Mesenchymal stem cell (in vitro differentiated cells and primary cell): Measurements from ENCODE around the gene FSHR.

Source experiments
- DNase-seq: peaks from one replicate; pipeline ENCODE4 v3.0.0-alpha.2; 2013
- H2AFZ ChIP-seq: one replicate; pipeline ENCODE4 v1.6.1; 2013; ENCODE audit warnings: low read depth, mild to moderate bottlenecking, control low read depth, inconsistent platforms, low read length, moderate library complexity
- H2AK5ac ChIP-seq: 2 replicates; pipeline ENCODE4 v1.6.1; 2013; ENCODE audit warnings: low read length, moderate library complexity, mild to moderate bottlenecking, inconsistent platforms; ENCODE audit not compliant: severe bottlenecking
- H2BK120ac ChIP-seq: one replicate; pipeline ENCODE4 v1.6.1; 2013; ENCODE audit warnings: low read depth, mild to moderate bottlenecking, inconsistent platforms, low read length, moderate library complexity
- H2BK12ac ChIP-seq, 2 experiments: one replicate each; pipeline ENCODE4 v1.6.1; 2013; ENCODE audit warnings: inconsistent platforms in 2 of 2, low read length in 2 of 2, mild to moderate bottlenecking in 2 of 2, moderate library complexity in 2 of 2, control low read depth in 1 of 2
- H2BK15ac ChIP-seq: one replicate; pipeline ENCODE4 v1.6.1; 2013; ENCODE audit warnings: mild to moderate bottlenecking, low read depth, inconsistent platforms; ENCODE audit not compliant: poor library complexity, severe bottlenecking
- H2BK5ac ChIP-seq: 2 replicates; pipeline ENCODE4 v1.6.1; 2013; ENCODE audit warnings: low read depth, mild to moderate bottlenecking, low read length, control low read depth, inconsistent platforms; ENCODE audit not compliant: poor library complexity, severe bottlenecking
- H3K14ac ChIP-seq, 2 experiments: one replicate each; pipeline ENCODE4 v1.6.1; 2013; ENCODE audit warnings: inconsistent platforms in 2 of 2, low read length in 2 of 2, control low read depth in 1 of 2, mild to moderate bottlenecking in 1 of 2, moderate library complexity in 1 of 2
- H3K18ac ChIP-seq, 2 experiments: one replicate each; pipeline ENCODE4 v1.6.1; 2013; ENCODE audit warnings: inconsistent platforms in 2 of 2, low read length in 2 of 2, control low read depth in 1 of 2, low read depth in 1 of 2, mild to moderate bottlenecking in 1 of 2
- H3K23ac ChIP-seq, 2 experiments: one replicate each; pipeline ENCODE4 v1.6.1; 2013; ENCODE audit warnings: inconsistent platforms in 2 of 2, low read length in 2 of 2, mild to moderate bottlenecking in 2 of 2, moderate library complexity in 2 of 2, control low read depth in 1 of 2
- H3K27ac ChIP-seq: 2 replicates; pipeline ENCODE4 v1.5.1; 2013; ENCODE audit warnings: mild to moderate bottlenecking, moderate library complexity, low read length, control low read depth, inconsistent platforms; ENCODE audit not compliant: poor library complexity, severe bottlenecking
- H3K27me3 ChIP-seq, 2 experiments: 2 replicates each; pipeline versions ENCODE4 v1.6.1 to v1.7.0; 2013; ENCODE audit warnings: low read length in 2 of 2, mild to moderate bottlenecking in 2 of 2, moderate library complexity in 2 of 2, control low read depth in 1 of 2, inconsistent platforms in 1 of 2; ENCODE audit not compliant: control insufficient read depth in 1 of 2, insufficient read depth in 1 of 2
- H3K36me3 ChIP-seq, 2 experiments: 2 replicates each; pipeline versions ENCODE4 v1.6.1 to v1.7.0; 2013; ENCODE audit warnings: low read length in 2 of 2, control low read depth in 1 of 2, inconsistent platforms in 1 of 2, low read depth in 1 of 2, mild to moderate bottlenecking in 1 of 2; ENCODE audit not compliant: insufficient read depth in 2 of 2, control insufficient read depth in 1 of 2
- H3K4ac ChIP-seq, 2 experiments: one replicate each; pipeline ENCODE4 v1.6.1; 2013; ENCODE audit warnings: inconsistent platforms in 2 of 2, low read length in 2 of 2, mild to moderate bottlenecking in 2 of 2, moderate library complexity in 2 of 2, control low read depth in 1 of 2, low read depth in 1 of 2
- H3K4me1 ChIP-seq: 2 replicates; pipeline ENCODE4 v1.6.1; 2013; ENCODE audit warnings: low read depth, low read length, control low read depth; ENCODE audit not compliant: control insufficient read depth, insufficient read depth
- H3K4me2 ChIP-seq: 2 replicates; pipeline ENCODE4 v1.6.1; 2013; ENCODE audit warnings: low read length, mild to moderate bottlenecking, inconsistent platforms; ENCODE audit not compliant: poor library complexity, severe bottlenecking
- H3K4me3 ChIP-seq, 2 experiments: 2 replicates each; pipeline versions ENCODE4 v1.5.1 to v1.7.0; 2013; ENCODE audit warnings: low read length in 2 of 2, mild to moderate bottlenecking in 2 of 2, control low read depth in 1 of 2, low read depth in 1 of 2; ENCODE audit not compliant: insufficient read depth in 1 of 2
- H3K79me1 ChIP-seq: replicated peaks from 2 replicates; pipeline ENCODE4 v1.6.1; 2013; ENCODE audit warnings: mild to moderate bottlenecking, control low read depth, low read length, inconsistent platforms; ENCODE audit not compliant: poor library complexity, severe bottlenecking
- H3K9ac ChIP-seq: 2 replicates; pipeline ENCODE4 v1.7.0; 2013; ENCODE audit warnings: mild to moderate bottlenecking, low read length, moderate library complexity
- H3K9me3 ChIP-seq: 2 replicates; pipeline ENCODE4 v1.7.0; 2013; ENCODE audit warnings: mild to moderate bottlenecking, low read length; ENCODE audit not compliant: control insufficient read depth
- H4K8ac ChIP-seq: one replicate; pipeline ENCODE4 v1.6.1; 2013; ENCODE audit warnings: inconsistent platforms, mild to moderate bottlenecking, low read length, moderate library complexity
- H4K91ac ChIP-seq: one replicate; pipeline ENCODE4 v1.6.1; 2013; ENCODE audit warnings: mild to moderate bottlenecking, low read length, inconsistent platforms
- WGBS: methylation state at CpG from one replicate; pipeline ENCODE4 v1.1.7; 2013; ENCODE audit warnings: mixed read lengths; 5-methylcytosine and 5-hydroxymethylcytosine counted together

FSHR gene

GRCh38 chr2:49152824-49153223 lies 1.5 kb downstream of the FSHR start:
- H3K36me3 ChIP-seq: no peaks in the 10 kb centered on the region
- H3K4me1 ChIP-seq: no peaks in the 10 kb centered on the region
- H2BK5ac ChIP-seq: no peak overlapping the region
- no peak overlapping the region for H4K91ac ChIP-seq
- no peak overlapping the region for H3K4me3 ChIP-seq
- H2AK5ac ChIP-seq: no peak overlapping the region
- no peak overlapping the region for H2BK15ac ChIP-seq
- H3K9ac ChIP-seq: no peak overlapping the region
- no peak overlapping the region for H2BK120ac ChIP-seq
- H3K4me2 ChIP-seq: no peak overlapping the region
- no peak overlapping the region for H3K14ac ChIP-seq
- H2BK12ac ChIP-seq: no peak overlapping the region
- H4K8ac ChIP-seq: no peak overlapping the region
- no peak overlapping the region for H3K27ac ChIP-seq
- no peak overlapping the region for H2AFZ ChIP-seq
- H3K18ac ChIP-seq: no peak overlapping the region
- no peaks in the 10 kb centered on the region for H3K79me1 ChIP-seq
- H3K27me3 ChIP-seq: no peaks in the 10 kb centered on the region
- H3K4ac ChIP-seq: no peak overlapping the region
- no peaks in the 10 kb centered on the region for H3K9me3 ChIP-seq
- no peak overlapping the region for H3K23ac ChIP-seq
- no peak for DNase-seq

GRCh38 chr2:49146401-49146800 lies 7.9 kb downstream of the FSHR start:
- no peak overlapping the region for H2AFZ ChIP-seq
- H3K79me1 ChIP-seq: no peaks in the 10 kb centered on the region
- no peak overlapping the region for H3K4me3 ChIP-seq
- no peak overlapping the region for H3K14ac ChIP-seq
- H2BK5ac ChIP-seq: no peak overlapping the region
- H2BK120ac ChIP-seq: no peak overlapping the region
- H2AK5ac ChIP-seq: no peak overlapping the region
- H3K4me2 ChIP-seq: no peak overlapping the region
- no peaks in the 10 kb centered on the region for H3K36me3 ChIP-seq
- H2BK12ac ChIP-seq: no peak overlapping the region
- no peaks in the 10 kb centered on the region for H3K9me3 ChIP-seq
- H2BK15ac ChIP-seq: no peak overlapping the region
- no peak overlapping the region for H3K18ac ChIP-seq
- H3K27ac ChIP-seq: no peak overlapping the region
- DNase-seq: no peak
- H3K23ac ChIP-seq: no peak overlapping the region
- no peaks in the 10 kb centered on the region for H3K27me3 ChIP-seq
- no peak overlapping the region for H4K91ac ChIP-seq
- H3K4me1 ChIP-seq: no peaks in the 10 kb centered on the region
- no peak overlapping the region for H3K4ac ChIP-seq
- H3K9ac ChIP-seq: no peak overlapping the region
- no peak overlapping the region for H4K8ac ChIP-seq
- 77% methylated on average over 1 of the region's 3 CpGs for WGBS

- H3K18ac ChIP-seq: no peak overlapping the region
- no peak overlapping the region for H2BK15ac ChIP-seq
- no peak overlapping the region for H3K14ac ChIP-seq
- no peak overlapping the region for H3K4me2 ChIP-seq
- H2AK5ac ChIP-seq: no peak overlapping the region
- H3K4me1 ChIP-seq: no peaks in the 10 kb centered on the region
- no peak overlapping the region for H3K9ac ChIP-seq
- H3K27me3 ChIP-seq: no peaks in the 10 kb centered on the region
- H3K79me1 ChIP-seq: no peaks in the 10 kb centered on the region
- WGBS: 58% methylated on average over 1 of the region's 1 CpG
- H2BK5ac ChIP-seq: no peak overlapping the region
- no peak overlapping the region for H2AFZ ChIP-seq
- H3K9me3 ChIP-seq: peaks cover 17% of the 10 kb centered on the region
- no peak overlapping the region for H3K23ac ChIP-seq
- H3K27ac ChIP-seq: no peak overlapping the region
- H3K4ac ChIP-seq: no peak overlapping the region
- no peaks in the 10 kb centered on the region for H3K36me3 ChIP-seq
- H2BK120ac ChIP-seq: no peak overlapping the region
- H4K8ac ChIP-seq: no peak overlapping the region
- no peak overlapping the region for H3K4me3 ChIP-seq
- no peak for DNase-seq
- no peak overlapping the region for H4K91ac ChIP-seq
- H2BK12ac ChIP-seq: no peak overlapping the region
Observed at GRCh38 chr2:49131801-49132200, 22.5 kb downstream of the FSHR start.

DNA sequence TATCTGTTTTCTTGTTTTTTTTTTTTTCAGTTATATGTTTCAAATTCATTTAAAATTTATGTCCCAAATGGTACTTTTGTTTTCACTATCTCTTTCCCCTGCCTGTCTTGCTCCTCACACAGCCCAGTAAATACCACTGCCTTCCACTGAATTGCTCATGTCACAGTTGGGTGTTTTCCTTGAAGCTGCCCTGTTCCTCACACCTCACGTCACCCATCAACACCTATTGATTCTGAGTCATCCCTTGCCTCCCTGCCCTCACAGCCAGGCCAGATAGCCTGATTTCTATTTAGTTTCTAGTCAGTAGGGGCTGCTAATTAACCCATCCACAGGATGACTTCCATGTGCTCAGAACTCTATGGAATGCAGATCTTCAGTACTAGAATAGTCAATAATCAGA lies 25.3 kb downstream of the FSHR start:
- Histone ChIP-seq H3K18ac (no peak overlapping the region), H2BK12ac (no peak overlapping the region), H3K4me2 (no peak overlapping the region), H2AK5ac (no peak overlapping the region), H2AFZ (no peak overlapping the region), H3K4me1 (no peaks in the 10 kb centered on the region), H3K14ac (no peak overlapping the region), H3K9ac (no peak overlapping the region), H3K27ac (no peak overlapping the region), H3K79me1 (no peaks in the 10 kb centered on the region), H3K4ac (no peak overlapping the region), H2BK15ac (no peak overlapping the region), H3K23ac (no peak overlapping the region), H2BK5ac (no peak overlapping the region), H3K9me3 (peaks cover 22% of the 10 kb centered on the region), H3K27me3 (no peaks in the 10 kb centered on the region), H3K4me3 (no peak overlapping the region), H4K8ac (no peak overlapping the region), H3K36me3 (no peaks in the 10 kb centered on the region), H2BK120ac (no peak overlapping the region), H4K91ac (no peak overlapping the region)
- WGBS: 31% methylated on average over 1 of the region's 1 CpG
- DNase-seq: no peak
